ENCODE data around the gene SFTPA2. TPM values are rescaled to one million over a fixed set of nuclear protein-coding genes. Genes with fewer than 3 reads are reported as not detected.
"Not testable (repeated sequence)": the region's sequence is repeated elsewhere in the genome, so short reads cannot be mapped to it uniquely, and the experiment has no call there.

The SFTPA2 gene
- total RNA-seq, 1 donor from 2014 or later, result 0.39 TPM

- no peaks in the 10 kb centered on the region for H3K27me3 Mint-ChIP-seq (ENCODE audit: unreplicated experiment)
- DNase-seq, result no peak
- peaks cover 10% of the 10 kb centered on the region for H3K36me3 Mint-ChIP-seq (ENCODE audit: unreplicated experiment)
- no peaks in the 10 kb centered on the region for H3K4me1 Mint-ChIP-seq (ENCODE audit: low read depth, unreplicated experiment)
- peaks cover 3% of the 10 kb centered on the region for H3K9me3 Mint-ChIP-seq (ENCODE audit: unreplicated experiment)
- no peak for TF ChIP-seq CTCF (IDR thresholded peaks at IDR 0.05; ENCODE audit: partially characterized antibody, unreplicated experiment)
- no peak overlapping the region for H3K4me3 Mint-ChIP-seq (ENCODE audit: unreplicated experiment)
- H3K27ac Mint-ChIP-seq (ENCODE audit: unreplicated experiment), result no peak overlapping the region
Measured at GRCh38 chr10:79601939-79602338, 41.7 kb upstream of the SFTPA2 start.

- H3K4me3 Mint-ChIP-seq (ENCODE audit: unreplicated experiment); H3K9me3 Mint-ChIP-seq (ENCODE audit: unreplicated experiment); H3K36me3 Mint-ChIP-seq (ENCODE audit: unreplicated experiment); DNase-seq; H3K27ac Mint-ChIP-seq (ENCODE audit: unreplicated experiment); H3K4me1 Mint-ChIP-seq (ENCODE audit: low read depth, unreplicated experiment); H3K27me3 Mint-ChIP-seq (ENCODE audit: unreplicated experiment): not testable (repeated sequence)
Measured at GRCh38 chr10:79599644-79600043, 39.4 kb upstream of the SFTPA2 start.

GRCh38 chr10:79595510-79595909 lies 35.3 kb upstream of the SFTPA2 start:
- no peak overlapping the region for H3K4me3 Mint-ChIP-seq (ENCODE audit: unreplicated experiment)
- H3K27ac Mint-ChIP-seq (ENCODE audit: unreplicated experiment), result no peak overlapping the region
- no peak for TF ChIP-seq CTCF (IDR thresholded peaks at IDR 0.05; ENCODE audit: partially characterized antibody, unreplicated experiment)
- no peaks in the 10 kb centered on the region for H3K4me1 Mint-ChIP-seq (ENCODE audit: low read depth, unreplicated experiment)
- DNase-seq, result no peak
- H3K9me3 Mint-ChIP-seq (ENCODE audit: unreplicated experiment), result peaks cover 2% of the 10 kb centered on the region
- no peaks in the 10 kb centered on the region for H3K27me3 Mint-ChIP-seq (ENCODE audit: unreplicated experiment)
- H3K36me3 Mint-ChIP-seq (ENCODE audit: unreplicated experiment), result peaks cover 10% of the 10 kb centered on the region

- not testable (repeated sequence) for H3K4me3 Mint-ChIP-seq (ENCODE audit: unreplicated experiment); H3K36me3 Mint-ChIP-seq (ENCODE audit: unreplicated experiment); DNase-seq; H3K27ac Mint-ChIP-seq (ENCODE audit: unreplicated experiment); H3K9me3 Mint-ChIP-seq (ENCODE audit: unreplicated experiment); H3K4me1 Mint-ChIP-seq (ENCODE audit: low read depth, unreplicated experiment); H3K27me3 Mint-ChIP-seq (ENCODE audit: unreplicated experiment)
Measured at GRCh38 chr10:79594565-79594964, 34.4 kb upstream of the SFTPA2 start.

- no peak for TF ChIP-seq CTCF (IDR thresholded peaks at IDR 0.05; ENCODE audit: partially characterized antibody, unreplicated experiment)
- H3K4me1 Mint-ChIP-seq (ENCODE audit: low read depth, unreplicated experiment), result no peaks in the 10 kb centered on the region
- no peak for DNase-seq
- peaks cover 4% of the 10 kb centered on the region for H3K36me3 Mint-ChIP-seq (ENCODE audit: unreplicated experiment)
- peaks cover 2% of the 10 kb centered on the region for H3K9me3 Mint-ChIP-seq (ENCODE audit: unreplicated experiment)
- no peaks in the 10 kb centered on the region for H3K27me3 Mint-ChIP-seq (ENCODE audit: unreplicated experiment)
- H3K27ac Mint-ChIP-seq (ENCODE audit: unreplicated experiment), result no peak overlapping the region
- H3K4me3 Mint-ChIP-seq (ENCODE audit: unreplicated experiment), result no peak overlapping the region
Measured at GRCh38 chr10:79593377-79593776, 33.2 kb upstream of the SFTPA2 start.

- H3K4me3 Mint-ChIP-seq (ENCODE audit: unreplicated experiment), result no peak overlapping the region
- H3K36me3 Mint-ChIP-seq (ENCODE audit: unreplicated experiment), result no peaks in the 10 kb centered on the region
- H3K4me1 Mint-ChIP-seq (ENCODE audit: low read depth, unreplicated experiment), result peaks cover 5% of the 10 kb centered on the region
- no peak overlapping the region for H3K27ac Mint-ChIP-seq (ENCODE audit: unreplicated experiment)
- H3K9me3 Mint-ChIP-seq (ENCODE audit: unreplicated experiment), result no peaks in the 10 kb centered on the region
- H3K27me3 Mint-ChIP-seq (ENCODE audit: unreplicated experiment), result no peaks in the 10 kb centered on the region
- no peak for DNase-seq
- no peak for TF ChIP-seq CTCF (IDR thresholded peaks at IDR 0.05; ENCODE audit: partially characterized antibody, unreplicated experiment)
Measured at GRCh38 chr10:79588800-79589199, 28.6 kb upstream of the SFTPA2 start.
